Neural cell (in vitro differentiated cells): ENCODE results near the gene RGS6. TPM values are rescaled to one million over a fixed set of nuclear protein-coding genes. Genes with fewer than 3 reads are reported as not detected.

Experiments
- H2AFZ ChIP-seq: fragments of 200-600, 300-800 bp; sonication (generic), shearing (Covaris generic); 2 replicates; pipeline ENCODE4 v1.6.0; 2014; ENCODE audit warnings: low read depth, mild to moderate bottlenecking, antibody characterized with exemption, low read length, moderate library complexity
- H3F3A ChIP-seq: fragments of 200-600 bp; shearing (Covaris generic); 2 replicates; pipeline ENCODE4 v1.6.1; 2016; ENCODE audit warnings: mild to moderate bottlenecking, moderate library complexity, mixed read lengths, antibody characterized with exemption, low read length; ENCODE audit not compliant: insufficient read depth, poor library complexity, severe bottlenecking
- H3K27ac ChIP-seq: fragments of 200-600, 300-800 bp; sonication (generic), shearing (Covaris generic); 2 replicates; pipeline ENCODE4 v1.5.1; 2014; ENCODE audit warnings: mild to moderate bottlenecking, low read length, moderate library complexity
- H3K27me3 ChIP-seq: fragments of 300-800, 200-600 bp; sonication (generic), shearing (Covaris generic); 2 replicates; pipeline ENCODE4 v1.6.0; 2014; ENCODE audit warnings: mild to moderate bottlenecking, low read depth, low read length, moderate library complexity; ENCODE audit not compliant: insufficient read depth
- H3K36me3 ChIP-seq: fragments of 300-800, 200-600 bp; sonication (generic), shearing (Covaris generic); 2 replicates; pipeline ENCODE4 v1.5.1; 2014; ENCODE audit warnings: mild to moderate bottlenecking, antibody characterized with exemption, low read length, moderate library complexity; ENCODE audit not compliant: insufficient read depth
- H3K4me2 ChIP-seq: fragments of 300-800, 200-600 bp; sonication (generic), shearing (Covaris generic); 2 replicates; pipeline ENCODE4 v1.6.0; 2014; ENCODE audit warnings: mild to moderate bottlenecking, low read length
- H3K4me3 ChIP-seq: fragments of 300-800, 200-600 bp; sonication (generic), shearing (Covaris generic); 2 replicates; pipeline ENCODE4 v1.5.1; 2014; ENCODE audit warnings: mild to moderate bottlenecking, low read length, moderate library complexity
- H3K79me2 ChIP-seq: fragments of 200-600 bp; shearing (Covaris generic); replicated peaks from 2 replicates; pipeline ENCODE4 v1.6.0; 2014; ENCODE audit warnings: mild to moderate bottlenecking, low read length, moderate library complexity; ENCODE audit not compliant: insufficient read depth
- H3K9ac ChIP-seq: fragments of 300-800, 200-600 bp; sonication (generic), shearing (Covaris generic); 2 replicates; pipeline ENCODE4 v1.6.1; 2016; ENCODE audit warnings: mild to moderate bottlenecking, low read length, mixed read lengths
- H3K9me2 ChIP-seq: fragments of 200-600 bp; shearing (Covaris generic); 2 replicates; pipeline ENCODE4 v1.6.1; 2016; ENCODE audit warnings: mild to moderate bottlenecking, low read length, mixed read lengths; ENCODE audit not compliant: insufficient read depth
- H3K9me3 ChIP-seq: fragments of 200-600, 300-800 bp; sonication (generic), shearing (Covaris generic); 2 replicates; pipeline ENCODE4 v1.6.1; 2016; ENCODE audit warnings: mild to moderate bottlenecking, mixed run types, low read length, moderate library complexity, mixed read lengths
- H4K20me1 ChIP-seq: fragments of 200-600 bp; shearing (Covaris generic); 2 replicates; pipeline ENCODE4 v1.6.1; 2016; ENCODE audit warnings: mild to moderate bottlenecking, mixed run types; ENCODE audit not compliant: insufficient read depth
- CTCF ChIP-seq: fragments of 450-650 bp; IDR thresholded peaks from 2 replicates; pipeline ENCODE4 v1.5.1; 2014; ENCODE audit warnings: antibody characterized with exemption, mild to moderate bottlenecking, moderate library complexity; ENCODE audit not compliant: poor library complexity, severe bottlenecking
- EP300 ChIP-seq: fragments of 450-650 bp; conservative IDR thresholded peaks from 2 replicates; pipeline ENCODE4 v1.6.1; 2014; ENCODE audit warnings: antibody characterized with exemption, mild to moderate bottlenecking, moderate library complexity; ENCODE audit not compliant: poor library complexity, severe bottlenecking
- EZH2 ChIP-seq: fragments of 200-600, 300-800 bp; shearing (Covaris generic), sonication (generic); IDR thresholded peaks from 2 replicates; pipeline ENCODE4 v1.6.1; 2014; ENCODE audit warnings: antibody characterized with exemption, low read length, borderline replicate concordance, mild to moderate bottlenecking; ENCODE audit not compliant: insufficient read depth, poor library complexity, severe bottlenecking
- MXI1 ChIP-seq: fragments of 450-650 bp; conservative IDR thresholded peaks from 2 replicates; pipeline ENCODE4 v1.6.1; 2014; ENCODE audit warnings: antibody characterized with exemption, mild to moderate bottlenecking; ENCODE audit not compliant: poor library complexity, severe bottlenecking
- POLR2AphosphoS5 ChIP-seq: IDR thresholded peaks from 2 replicates; pipeline ENCODE4 v1.6.1; 2012
- RAD21 ChIP-seq: fragments of 450-650 bp; conservative IDR thresholded peaks from 2 replicates; pipeline ENCODE4 v1.6.1; 2014; ENCODE audit warnings: antibody characterized with exemption, mild to moderate bottlenecking, moderate library complexity
- REST ChIP-seq: IDR thresholded peaks from 2 replicates; pipeline ENCODE4 v1.6.1; 2012; ENCODE audit warnings: borderline replicate concordance
- SMC3 ChIP-seq: fragments of 450-650 bp; conservative IDR thresholded peaks from 2 replicates; pipeline ENCODE4 v1.6.1; 2014; ENCODE audit warnings: antibody characterized with exemption, mild to moderate bottlenecking, moderate library complexity; ENCODE audit not compliant: poor library complexity
- TAF1 ChIP-seq: IDR thresholded peaks from 2 replicates; pipeline ENCODE4 v1.6.1; 2012; ENCODE audit warnings: low read depth
- polyA plus RNA-seq: library from polyadenylated mRNA; depleted of rRNA; stranded (reverse); fragments of >200 nt; gene quantifications from 2 replicates; pipeline ENCODE4 v1.2.3, GENCODE V29; 2014

RGS6 gene
- polyA plus RNA-seq, 1 donor from 2014 or later: 7.3 TPM

GRCh38 chr14:72416081-72416849, 484.0 kb downstream of the RGS6 start:
- no peaks in the 10 kb centered on the region for H3K9me2 ChIP-seq
- no peak overlapping the region for H3K4me2 ChIP-seq
- no peaks in the 10 kb centered on the region for H3K27me3 ChIP-seq
- H4K20me1 ChIP-seq: no peaks in the 10 kb centered on the region
- H3K36me3 ChIP-seq: no peaks in the 10 kb centered on the region
- no peaks in the 10 kb centered on the region for H3K9me3 ChIP-seq
- TF ChIP-seq EZH2 (no peak), RAD21 (no peak), SMC3 (no peak), REST (no peak), POLR2AphosphoS5 (no peak), TAF1 (no peak), MXI1 (no peak), EP300 (no peak), CTCF (no peak)
- H3K79me2 ChIP-seq: no peaks in the 10 kb centered on the region
- no peaks in the 10 kb centered on the region for H3F3A ChIP-seq
- no peak overlapping the region for H3K4me3 ChIP-seq
- H2AFZ ChIP-seq: no peak overlapping the region
- no peak overlapping the region for H3K27ac ChIP-seq
- H3K9ac ChIP-seq: no peak overlapping the region

GRCh38 chr14:72416892-72417291, 484.7 kb downstream of the RGS6 start:
- Histone ChIP-seq H4K20me1 (no peaks in the 10 kb centered on the region), H3K4me2 (no peak overlapping the region), H3K4me3 (no peak overlapping the region), H3K9ac (no peak overlapping the region), H3K79me2 (no peaks in the 10 kb centered on the region), H3K27ac (no peak overlapping the region), H3F3A (no peaks in the 10 kb centered on the region), H3K36me3 (no peaks in the 10 kb centered on the region), H3K9me3 (no peaks in the 10 kb centered on the region), H2AFZ (no peak overlapping the region), H3K27me3 (no peaks in the 10 kb centered on the region), H3K9me2 (no peaks in the 10 kb centered on the region)
- TF ChIP-seq SMC3 (no peak), TAF1 (no peak), MXI1 (no peak), RAD21 (no peak), REST (no peak), POLR2AphosphoS5 (no peak), CTCF (no peak), EP300 (no peak), EZH2 (no peak)
